Mesenchymal stem cell (in vitro differentiated cells and primary cell): ENCODE measurements around the gene CHM.
"Not testable (repeated sequence)": the region's sequence is repeated elsewhere in the genome, so short reads cannot be mapped to it uniquely, and the experiment has no call there.

ENCODE experiments used
- DNase-seq: peaks from one replicate; pipeline ENCODE4 v3.0.0-alpha.2; 2013
- H2AFZ ChIP-seq: one replicate; pipeline ENCODE4 v1.6.1; 2013; ENCODE audit warnings: low read depth, mild to moderate bottlenecking, control low read depth, inconsistent platforms, low read length, moderate library complexity
- H2AK5ac ChIP-seq: 2 replicates; pipeline ENCODE4 v1.6.1; 2013; ENCODE audit warnings: low read length, moderate library complexity, mild to moderate bottlenecking, inconsistent platforms; ENCODE audit not compliant: severe bottlenecking
- H2BK120ac ChIP-seq: one replicate; pipeline ENCODE4 v1.6.1; 2013; ENCODE audit warnings: low read depth, mild to moderate bottlenecking, inconsistent platforms, low read length, moderate library complexity
- H2BK12ac ChIP-seq, 2 experiments: one replicate each; pipeline ENCODE4 v1.6.1; 2013; ENCODE audit warnings: inconsistent platforms in 2 of 2, low read length in 2 of 2, mild to moderate bottlenecking in 2 of 2, moderate library complexity in 2 of 2, control low read depth in 1 of 2
- H2BK15ac ChIP-seq: one replicate; pipeline ENCODE4 v1.6.1; 2013; ENCODE audit warnings: mild to moderate bottlenecking, low read depth, inconsistent platforms; ENCODE audit not compliant: poor library complexity, severe bottlenecking
- H2BK5ac ChIP-seq: 2 replicates; pipeline ENCODE4 v1.6.1; 2013; ENCODE audit warnings: low read depth, mild to moderate bottlenecking, low read length, control low read depth, inconsistent platforms; ENCODE audit not compliant: poor library complexity, severe bottlenecking
- H3K14ac ChIP-seq, 2 experiments: one replicate each; pipeline ENCODE4 v1.6.1; 2013; ENCODE audit warnings: inconsistent platforms in 2 of 2, low read length in 2 of 2, control low read depth in 1 of 2, mild to moderate bottlenecking in 1 of 2, moderate library complexity in 1 of 2
- H3K18ac ChIP-seq, 2 experiments: one replicate each; pipeline ENCODE4 v1.6.1; 2013; ENCODE audit warnings: inconsistent platforms in 2 of 2, low read length in 2 of 2, control low read depth in 1 of 2, low read depth in 1 of 2, mild to moderate bottlenecking in 1 of 2
- H3K23ac ChIP-seq, 2 experiments: one replicate each; pipeline ENCODE4 v1.6.1; 2013; ENCODE audit warnings: inconsistent platforms in 2 of 2, low read length in 2 of 2, mild to moderate bottlenecking in 2 of 2, moderate library complexity in 2 of 2, control low read depth in 1 of 2
- H3K27ac ChIP-seq: 2 replicates; pipeline ENCODE4 v1.5.1; 2013; ENCODE audit warnings: mild to moderate bottlenecking, moderate library complexity, low read length, control low read depth, inconsistent platforms; ENCODE audit not compliant: poor library complexity, severe bottlenecking
- H3K27me3 ChIP-seq, 2 experiments: 2 replicates each; pipeline versions ENCODE4 v1.6.1 to v1.7.0; 2013; ENCODE audit warnings: low read length in 2 of 2, mild to moderate bottlenecking in 2 of 2, moderate library complexity in 2 of 2, control low read depth in 1 of 2, inconsistent platforms in 1 of 2; ENCODE audit not compliant: control insufficient read depth in 1 of 2, insufficient read depth in 1 of 2
- H3K36me3 ChIP-seq, 2 experiments: 2 replicates each; pipeline versions ENCODE4 v1.6.1 to v1.7.0; 2013; ENCODE audit warnings: low read length in 2 of 2, control low read depth in 1 of 2, inconsistent platforms in 1 of 2, low read depth in 1 of 2, mild to moderate bottlenecking in 1 of 2; ENCODE audit not compliant: insufficient read depth in 2 of 2, control insufficient read depth in 1 of 2
- H3K4ac ChIP-seq, 2 experiments: one replicate each; pipeline ENCODE4 v1.6.1; 2013; ENCODE audit warnings: inconsistent platforms in 2 of 2, low read length in 2 of 2, mild to moderate bottlenecking in 2 of 2, moderate library complexity in 2 of 2, control low read depth in 1 of 2, low read depth in 1 of 2
- H3K4me1 ChIP-seq: 2 replicates; pipeline ENCODE4 v1.6.1; 2013; ENCODE audit warnings: low read depth, low read length, control low read depth; ENCODE audit not compliant: control insufficient read depth, insufficient read depth
- H3K4me2 ChIP-seq: 2 replicates; pipeline ENCODE4 v1.6.1; 2013; ENCODE audit warnings: low read length, mild to moderate bottlenecking, inconsistent platforms; ENCODE audit not compliant: poor library complexity, severe bottlenecking
- H3K4me3 ChIP-seq, 2 experiments: 2 replicates each; pipeline versions ENCODE4 v1.5.1 to v1.7.0; 2013; ENCODE audit warnings: low read length in 2 of 2, mild to moderate bottlenecking in 2 of 2, control low read depth in 1 of 2, low read depth in 1 of 2; ENCODE audit not compliant: insufficient read depth in 1 of 2
- H3K79me1 ChIP-seq: replicated peaks from 2 replicates; pipeline ENCODE4 v1.6.1; 2013; ENCODE audit warnings: mild to moderate bottlenecking, control low read depth, low read length, inconsistent platforms; ENCODE audit not compliant: poor library complexity, severe bottlenecking
- H3K9ac ChIP-seq: 2 replicates; pipeline ENCODE4 v1.7.0; 2013; ENCODE audit warnings: mild to moderate bottlenecking, low read length, moderate library complexity
- H3K9me3 ChIP-seq: 2 replicates; pipeline ENCODE4 v1.7.0; 2013; ENCODE audit warnings: mild to moderate bottlenecking, low read length; ENCODE audit not compliant: control insufficient read depth
- H4K8ac ChIP-seq: one replicate; pipeline ENCODE4 v1.6.1; 2013; ENCODE audit warnings: inconsistent platforms, mild to moderate bottlenecking, low read length, moderate library complexity
- H4K91ac ChIP-seq: one replicate; pipeline ENCODE4 v1.6.1; 2013; ENCODE audit warnings: mild to moderate bottlenecking, low read length, inconsistent platforms
- WGBS: methylation state at CpG from one replicate; pipeline ENCODE4 v1.1.7; 2013; ENCODE audit warnings: mixed read lengths; 5-methylcytosine and 5-hydroxymethylcytosine counted together

CHM gene

GRCh38 chrX:85963736-85964135 is 83.6 kb downstream of the CHM start:
- H3K4ac ChIP-seq, result no peak overlapping the region
- H3K4me3 ChIP-seq, result no peak overlapping the region
- H2BK120ac ChIP-seq, result no peak overlapping the region
- no peak overlapping the region for H3K18ac ChIP-seq
- no peaks in the 10 kb centered on the region for H3K4me1 ChIP-seq
- no peak overlapping the region for H2AFZ ChIP-seq
- H2AK5ac ChIP-seq, result no peak overlapping the region
- H3K27me3 ChIP-seq, result no peaks in the 10 kb centered on the region
- peaks cover 0 to 15% of the 10 kb centered on the region in 2 experiments for H3K36me3 ChIP-seq
- H3K9me3 ChIP-seq, result no peaks in the 10 kb centered on the region
- H2BK5ac ChIP-seq, result no peak overlapping the region
- H4K91ac ChIP-seq, result no peak overlapping the region
- no peak overlapping the region for H4K8ac ChIP-seq
- WGBS, result 32% methylated on average over 3 of the region's 5 CpGs
- no peak overlapping the region for H2BK15ac ChIP-seq
- H3K23ac ChIP-seq, result no peak overlapping the region
- DNase-seq, result peak; percentile 71
- no peak overlapping the region for H3K9ac ChIP-seq
- no peak overlapping the region for H3K14ac ChIP-seq
- no peak overlapping the region for H2BK12ac ChIP-seq
- no peaks in the 10 kb centered on the region for H3K79me1 ChIP-seq
- H3K27ac ChIP-seq, result no peak overlapping the region
- no peak overlapping the region for H3K4me2 ChIP-seq

GRCh38 chrX:85955510-85955909 is 91.8 kb downstream of the CHM start:
- Histone ChIP-seq H4K91ac (no peak overlapping the region), H4K8ac (no peak overlapping the region), H3K27ac (no peak overlapping the region), H3K9ac (no peak overlapping the region), H3K14ac (no peak overlapping the region), H3K4me1 (no peaks in the 10 kb centered on the region), H2AK5ac (no peak overlapping the region), H3K36me3 (peaks cover 11 to 48% of the 10 kb centered on the region in 2 experiments), H3K79me1 (peaks cover 4% of the 10 kb centered on the region), H3K9me3 (peaks cover 37% of the 10 kb centered on the region), H3K4me3 (no peak overlapping the region), H2BK120ac (no peak overlapping the region), H3K23ac (no peak overlapping the region), H2AFZ (no peak overlapping the region), H2BK12ac (no peak overlapping the region), H3K18ac (no peak overlapping the region), H3K4me2 (no peak overlapping the region), H3K4ac (no peak overlapping the region), H2BK15ac (no peak overlapping the region), H3K27me3 (no peaks in the 10 kb centered on the region), H2BK5ac (no peak overlapping the region)
- 0% methylated on average over 1 of the region's 3 CpGs for WGBS
- DNase-seq, result no peak

GRCh38 chrX:85944751-85945150 is 102.6 kb downstream of the CHM start:
- not testable (repeated sequence) for H3K9ac ChIP-seq, H3K14ac ChIP-seq, H2AK5ac ChIP-seq, H2AFZ ChIP-seq, H2BK15ac ChIP-seq, H3K79me1 ChIP-seq, H4K8ac ChIP-seq, H3K4me2 ChIP-seq, H2BK12ac ChIP-seq, H3K23ac ChIP-seq, H3K18ac ChIP-seq, H2BK5ac ChIP-seq, H4K91ac ChIP-seq, H3K27ac ChIP-seq, H3K27me3 ChIP-seq, DNase-seq, H3K4ac ChIP-seq, H3K4me1 ChIP-seq, H2BK120ac ChIP-seq, H3K4me3 ChIP-seq
- 100% methylated on average over 2 of the region's 4 CpGs for WGBS
- H3K36me3 ChIP-seq, result peaks cover 9 to 37% of the 10 kb centered on the region in 2 experiments
- peaks cover 23% of the 10 kb centered on the region for H3K9me3 ChIP-seq

- Histone ChIP-seq H3K36me3 (peaks cover 2 to 18% of the 10 kb centered on the region in 2 experiments), H2AFZ (no peak overlapping the region), H2BK120ac (no peak overlapping the region), H2AK5ac (no peak overlapping the region), H3K4me3 (no peak overlapping the region), H3K9ac (no peak overlapping the region), H3K4me1 (no peaks in the 10 kb centered on the region), H3K18ac (no peak overlapping the region), H3K27me3 (no peaks in the 10 kb centered on the region), H2BK15ac (no peak overlapping the region), H4K8ac (no peak overlapping the region), H3K79me1 (peaks cover 3% of the 10 kb centered on the region), H4K91ac (no peak overlapping the region), H2BK5ac (no peak overlapping the region), H3K9me3 (peaks cover 14% of the 10 kb centered on the region), H3K23ac (no peak overlapping the region), H3K4ac (no peak overlapping the region), H3K27ac (no peak overlapping the region), H2BK12ac (no peak overlapping the region), H3K14ac (no peak overlapping the region), H3K4me2 (no peak overlapping the region)
- DNase-seq, result no peak
- WGBS, result no CpG with 5 or more reads among the region's 1 CpG
Measured at GRCh38 chrX:85941275-85941674, 106.1 kb downstream of the CHM start.
